ENCODE measurements around the gene ABCA12.
"Not testable (repeated sequence)": the region's sequence is repeated elsewhere in the genome, so short reads cannot be mapped to it uniquely, and the experiment has no call there.

Gene ABCA12, protein sequence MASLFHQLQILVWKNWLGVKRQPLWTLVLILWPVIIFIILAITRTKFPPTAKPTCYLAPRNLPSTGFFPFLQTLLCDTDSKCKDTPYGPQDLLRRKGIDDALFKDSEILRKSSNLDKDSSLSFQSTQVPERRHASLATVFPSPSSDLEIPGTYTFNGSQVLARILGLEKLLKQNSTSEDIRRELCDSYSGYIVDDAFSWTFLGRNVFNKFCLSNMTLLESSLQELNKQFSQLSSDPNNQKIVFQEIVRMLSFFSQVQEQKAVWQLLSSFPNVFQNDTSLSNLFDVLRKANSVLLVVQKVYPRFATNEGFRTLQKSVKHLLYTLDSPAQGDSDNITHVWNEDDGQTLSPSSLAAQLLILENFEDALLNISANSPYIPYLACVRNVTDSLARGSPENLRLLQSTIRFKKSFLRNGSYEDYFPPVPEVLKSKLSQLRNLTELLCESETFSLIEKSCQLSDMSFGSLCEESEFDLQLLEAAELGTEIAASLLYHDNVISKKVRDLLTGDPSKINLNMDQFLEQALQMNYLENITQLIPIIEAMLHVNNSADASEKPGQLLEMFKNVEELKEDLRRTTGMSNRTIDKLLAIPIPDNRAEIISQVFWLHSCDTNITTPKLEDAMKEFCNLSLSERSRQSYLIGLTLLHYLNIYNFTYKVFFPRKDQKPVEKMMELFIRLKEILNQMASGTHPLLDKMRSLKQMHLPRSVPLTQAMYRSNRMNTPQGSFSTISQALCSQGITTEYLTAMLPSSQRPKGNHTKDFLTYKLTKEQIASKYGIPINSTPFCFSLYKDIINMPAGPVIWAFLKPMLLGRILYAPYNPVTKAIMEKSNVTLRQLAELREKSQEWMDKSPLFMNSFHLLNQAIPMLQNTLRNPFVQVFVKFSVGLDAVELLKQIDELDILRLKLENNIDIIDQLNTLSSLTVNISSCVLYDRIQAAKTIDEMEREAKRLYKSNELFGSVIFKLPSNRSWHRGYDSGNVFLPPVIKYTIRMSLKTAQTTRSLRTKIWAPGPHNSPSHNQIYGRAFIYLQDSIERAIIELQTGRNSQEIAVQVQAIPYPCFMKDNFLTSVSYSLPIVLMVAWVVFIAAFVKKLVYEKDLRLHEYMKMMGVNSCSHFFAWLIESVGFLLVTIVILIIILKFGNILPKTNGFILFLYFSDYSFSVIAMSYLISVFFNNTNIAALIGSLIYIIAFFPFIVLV (N-terminal part only)

GRCh38 chr2:215138479-215138878 is at the start of gene ABCA12:
TSS of gene ABCA12 (minus strand) at chr2:215138626. CDS start at chr2:215138208, 418 bp downstream.
- no peak for DNase-seq (ENCODE audit: low spot score)

- DNase-seq (ENCODE audit: low spot score) = no peak
Measured at GRCh38 chr2:215188078-215188477, 49.7 kb upstream of the ABCA12 start.

DNA sequence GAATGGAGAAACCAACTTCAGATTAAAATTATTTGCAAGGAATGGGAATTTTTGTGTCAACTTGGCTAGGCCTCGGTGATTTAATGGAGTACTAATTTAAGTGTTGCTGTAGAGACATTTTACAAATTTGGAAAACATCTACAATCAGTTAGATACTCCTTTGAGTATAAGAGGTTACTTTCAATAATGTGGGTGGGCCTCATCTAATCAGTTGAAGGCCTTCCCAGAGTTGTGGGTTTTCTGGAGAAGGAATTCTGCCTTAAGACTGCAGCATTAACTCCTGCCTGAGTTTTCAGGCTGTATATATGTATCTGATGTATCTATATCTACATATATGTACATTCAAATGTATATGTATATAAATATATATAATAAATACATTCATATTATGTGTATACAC is 47.6 kb upstream of the ABCA12 start:
- DNase-seq (ENCODE audit: low spot score) = no peak

DNA sequence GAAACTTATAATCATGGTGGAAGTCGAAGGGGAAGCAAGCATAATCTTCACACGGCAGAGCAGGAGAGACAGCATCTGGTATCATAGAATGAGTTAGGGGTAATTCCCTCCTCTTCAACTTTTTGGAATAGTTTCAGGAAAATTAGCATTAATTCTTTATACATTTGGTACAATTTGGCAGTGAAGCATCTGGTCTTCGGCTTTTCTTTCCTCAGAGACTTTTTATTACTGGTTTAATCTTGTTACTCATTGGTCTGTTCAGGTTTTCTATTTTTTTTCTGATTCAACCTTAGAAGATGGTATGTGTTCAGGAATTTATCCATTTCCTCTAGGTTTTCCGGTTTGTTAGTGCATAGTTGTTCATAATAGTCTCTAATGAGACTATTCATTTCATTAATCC is 39.7 kb upstream of the ABCA12 start:
- DNase-seq (ENCODE audit: low spot score) = no peak

- DNase-seq (ENCODE audit: low spot score) = no peak
Measured at GRCh38 chr2:215171796-215172195, 33.4 kb upstream of the ABCA12 start.

GRCh38 chr2:215171151-215171550 is 32.7 kb upstream of the ABCA12 start:
- DNase-seq (ENCODE audit: low spot score) = no peak

DNA sequence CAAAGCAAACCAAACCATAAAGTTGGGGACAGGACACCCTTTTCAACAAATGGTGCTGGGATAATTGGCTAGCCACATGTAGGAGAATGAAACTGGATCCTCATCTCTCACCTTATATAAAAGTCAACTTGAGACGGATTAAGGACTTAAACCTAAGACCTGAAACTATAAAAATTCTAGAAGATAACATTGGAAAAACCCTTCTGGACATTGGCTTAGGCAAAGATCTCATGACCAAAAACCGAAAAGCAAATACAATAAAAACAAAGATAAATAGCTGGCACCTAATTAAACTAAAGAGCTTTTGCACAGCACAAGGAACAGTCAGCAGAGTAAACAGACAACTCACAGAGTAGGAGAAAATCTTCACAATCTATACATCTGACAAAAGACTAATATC is 28.1 kb upstream of the ABCA12 start:
- not testable (repeated sequence) for DNase-seq (ENCODE audit: low spot score)

DNA sequence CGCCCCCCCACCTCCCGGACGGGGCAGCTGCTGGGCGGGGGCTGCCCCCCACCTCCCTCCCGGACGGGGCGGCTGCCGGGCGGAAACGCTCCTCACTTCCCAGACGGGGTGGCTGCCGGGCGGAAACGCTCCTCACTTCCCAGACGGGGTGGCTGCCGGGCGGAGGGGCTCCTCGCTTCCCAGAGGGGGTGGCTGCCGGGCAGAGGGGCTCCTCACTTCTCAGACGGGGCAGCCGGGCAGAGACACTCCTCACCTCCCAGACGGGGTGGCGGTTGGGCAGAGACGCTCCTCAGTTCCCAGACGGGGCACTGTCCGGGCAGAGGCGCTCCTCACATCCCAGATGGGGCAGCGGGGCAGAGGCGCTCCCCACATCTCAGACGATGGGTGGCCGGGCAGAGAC is 24.9 kb upstream of the ABCA12 start:
- not testable (repeated sequence) for DNase-seq (ENCODE audit: low spot score)

- DNase-seq (ENCODE audit: low spot score) = no peak
Measured at GRCh38 chr2:215161301-215161829, 22.9 kb upstream of the ABCA12 start.

DNA sequence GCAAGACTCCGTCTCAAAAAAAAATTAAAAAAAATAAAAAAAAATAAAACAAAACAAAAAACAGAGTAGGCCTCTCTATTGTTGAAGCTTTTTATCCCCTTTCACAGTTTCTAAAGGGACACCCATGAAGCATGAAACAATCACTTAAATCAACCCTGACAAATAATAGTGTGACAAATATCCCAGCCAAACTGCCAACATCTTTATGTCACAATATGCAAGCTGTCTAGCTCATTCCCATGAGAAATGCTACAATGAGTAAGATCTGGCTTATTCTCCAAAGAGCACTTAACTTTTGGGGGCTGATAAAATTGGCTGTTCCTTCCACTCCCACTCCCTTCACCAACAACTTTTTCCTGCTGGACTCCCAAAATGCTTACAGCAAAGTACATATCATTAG is 21.7 kb upstream of the ABCA12 start:
- DNase-seq (ENCODE audit: low spot score) = no peak

DNA sequence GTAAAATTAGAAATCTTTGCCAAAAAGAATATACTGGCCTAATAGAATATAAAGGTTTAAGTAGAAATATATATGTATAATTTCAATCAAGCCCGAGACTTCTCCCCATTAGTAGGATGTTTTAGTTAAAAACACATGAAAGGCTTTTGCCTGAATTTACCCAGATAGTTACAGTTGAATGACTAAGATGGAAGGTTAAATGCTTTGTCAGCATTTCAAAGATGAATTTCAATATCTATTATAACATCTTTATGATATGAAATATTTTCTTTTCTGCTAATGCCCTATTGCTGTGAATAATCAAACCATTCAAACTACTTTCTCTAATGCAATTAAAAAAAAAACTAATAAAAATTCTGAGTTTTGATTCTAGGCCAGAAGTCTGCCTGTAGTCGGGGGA is 18.0 kb upstream of the ABCA12 start:
- no peak for DNase-seq (ENCODE audit: low spot score)

DNA sequence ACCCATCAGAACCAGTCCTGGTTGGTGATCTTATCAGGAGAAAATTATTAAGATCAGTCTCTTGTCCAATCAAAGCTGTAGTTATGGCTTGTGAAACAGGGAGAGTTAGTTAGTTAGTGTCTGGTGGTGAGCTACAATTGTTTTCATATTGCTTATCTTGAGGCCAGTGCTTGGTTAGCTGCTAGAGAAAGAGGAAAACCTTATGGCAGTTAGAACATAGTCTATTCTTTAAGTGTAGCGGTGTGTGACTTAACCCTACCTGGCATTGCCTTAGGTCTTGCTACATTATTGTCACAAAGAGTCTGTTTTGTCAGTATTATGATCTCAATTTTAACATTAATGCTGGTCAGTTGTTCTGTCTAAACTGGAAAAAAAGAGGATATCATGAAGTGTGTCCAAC is 11.5 kb upstream of the ABCA12 start:
- no peak for DNase-seq (ENCODE audit: low spot score)

DNA sequence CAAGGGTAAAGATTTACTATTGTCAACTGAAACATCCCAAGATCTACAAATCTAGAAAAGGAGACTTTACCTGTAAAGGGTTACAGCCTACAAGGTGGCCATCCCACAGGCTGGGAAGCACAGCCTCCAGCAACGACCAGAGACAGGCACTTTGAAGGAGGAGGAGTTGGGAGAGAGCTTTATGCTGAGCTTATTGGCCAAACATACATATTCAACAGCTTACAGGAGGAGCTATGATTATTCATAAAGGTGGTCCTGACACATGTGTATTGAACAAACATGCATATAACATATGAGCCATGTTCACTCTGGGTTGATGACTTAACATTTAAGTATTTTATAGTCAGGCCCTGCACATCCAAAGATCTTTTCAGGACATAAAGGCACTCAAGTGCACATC is 11.1 kb upstream of the ABCA12 start:
- no peak for DNase-seq (ENCODE audit: low spot score)

GRCh38 chr2:215149060-215149459 is 10.6 kb upstream of the ABCA12 start:
- DNase-seq (ENCODE audit: low spot score) = no peak

- DNase-seq (ENCODE audit: low spot score) = no peak
Measured at GRCh38 chr2:215145611-215146010, 7.2 kb upstream of the ABCA12 start.

DNA sequence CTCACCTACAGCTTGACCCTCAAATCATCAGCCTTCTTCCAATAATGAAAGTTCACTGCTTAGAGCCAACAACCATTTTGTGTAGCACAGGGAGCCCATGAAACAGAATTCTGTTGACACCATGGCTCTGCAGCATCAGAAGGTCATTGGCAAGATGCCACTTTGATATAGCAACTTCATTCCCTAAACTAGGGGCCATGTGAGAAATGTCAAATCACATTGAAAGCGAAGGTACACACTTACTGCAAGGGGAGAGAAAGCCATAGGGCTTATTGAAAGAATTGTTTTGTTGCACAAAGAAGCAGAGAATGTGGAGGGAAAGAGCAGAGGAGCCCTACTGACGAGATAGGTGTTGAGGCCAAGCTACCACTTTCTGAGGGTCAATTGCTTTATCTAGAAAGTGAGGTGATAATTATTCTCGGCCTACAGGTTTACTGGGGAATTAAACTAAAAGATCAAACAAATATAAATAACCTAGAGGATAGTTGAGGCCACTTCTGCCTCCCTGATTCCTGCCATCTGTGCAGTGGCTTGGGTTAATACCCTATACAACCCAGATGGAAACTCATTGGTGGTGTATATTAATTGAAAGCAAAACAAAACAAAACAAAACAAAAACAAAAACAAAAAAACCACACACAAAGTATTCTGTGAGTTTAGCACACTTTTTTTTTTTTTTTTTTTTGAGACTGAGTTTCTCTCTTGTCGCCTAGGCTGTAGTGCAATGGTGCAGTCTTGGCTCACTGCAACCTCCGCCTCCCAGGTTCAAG is 5.9 kb upstream of the ABCA12 start:
- DNase-seq (ENCODE audit: low spot score) = no peak

- no peak for DNase-seq (ENCODE audit: low spot score)
Measured at GRCh38 chr2:215143458-215143857, 5.0 kb upstream of the ABCA12 start.

GRCh38 chr2:215141706-215142105 is 3.3 kb upstream of the ABCA12 start:
- no peak for DNase-seq (ENCODE audit: low spot score)

GRCh38 chr2:215140166-215140707 is 1.8 kb upstream of the ABCA12 start:
- DNase-seq (ENCODE audit: low spot score) = no peak

DNA sequence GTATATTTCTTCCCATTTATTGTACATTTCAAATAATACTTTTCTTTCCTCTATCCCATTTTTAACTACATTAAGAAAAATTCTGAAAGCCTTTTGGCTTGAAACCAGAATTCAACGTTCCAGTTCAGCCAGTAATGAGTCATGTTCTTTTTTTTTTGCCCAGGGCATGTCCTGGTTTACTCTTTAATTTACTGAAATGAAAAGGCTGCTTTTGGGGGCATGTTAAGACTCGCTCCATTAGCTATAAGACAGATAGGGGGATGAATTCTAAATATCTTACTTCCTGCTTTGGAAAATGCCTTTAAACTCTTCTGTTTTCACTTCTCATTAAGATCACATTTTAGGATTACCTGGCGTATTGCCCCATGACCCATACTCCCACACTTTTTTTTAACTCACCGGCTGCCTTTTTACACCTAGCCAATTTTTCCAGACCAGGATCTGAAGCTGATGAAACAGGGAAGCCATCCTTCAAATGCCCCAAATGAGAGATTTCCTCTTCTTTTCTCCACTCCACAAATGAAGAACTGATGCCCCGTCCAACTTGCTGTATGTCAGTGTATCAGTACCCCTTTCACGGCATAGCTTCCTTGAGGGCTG is 585 bp downstream of the ABCA12 start:
- DNase-seq (ENCODE audit: low spot score) = no peak

GRCh38 chr2:215137329-215137686 is 1.1 kb downstream of the ABCA12 start:
- no peak for DNase-seq (ENCODE audit: low spot score)
